ENCODE data around the gene IPCEF1. TPM values are rescaled to one million over a fixed set of nuclear protein-coding genes. Genes with fewer than 3 reads are reported as not detected.
A peak's percentile ranks its signal among the peaks of the same experiment; 100 is the strongest.

IPCEF1 gene
- not detected in 2 replicates for total RNA-seq (2014; rRNA removed; shearing (Covaris generic))
- polyA plus RNA-seq (2015; cell fraction: cytosol; rRNA removed), result 0.08 TPM in 1 of 2 replicates, not detected in the other
- 0.01 TPM in 1 of 2 replicates, not detected in the other for polyA plus RNA-seq (2015; cell fraction: nucleus; rRNA removed)

- no peak for DNase-seq (ENCODE audit: low read depth)
Measured at GRCh38 chr6:154356690-154357089, at the start of gene IPCEF1. IPCEF1 (minus strand) TSS chr6:154356803; CDS start chr6:154265947, 90,856 bp downstream.

- no peak for DNase-seq (ENCODE audit: low read depth)
Measured at GRCh38 chr6:154406301-154406700, 49.7 kb upstream of the IPCEF1 start.

GRCh38 chr6:154404791-154405400 is 48.3 kb upstream of the IPCEF1 start:
- DNase-seq (ENCODE audit: low read depth), result peak; percentile 52

GRCh38 chr6:154403788-154404187 is 47.2 kb upstream of the IPCEF1 start:
- peak; percentile 72 for DNase-seq (ENCODE audit: low read depth)

GRCh38 chr6:154402081-154402780 is 45.6 kb upstream of the IPCEF1 start:
- DNase-seq (ENCODE audit: low read depth), result no peak

- peak; percentile 76 for DNase-seq (ENCODE audit: low read depth)
Measured at GRCh38 chr6:154399097-154399496, 42.5 kb upstream of the IPCEF1 start.

GRCh38 chr6:154397491-154398195 is 41.0 kb upstream of the IPCEF1 start:
- no peak for DNase-seq (ENCODE audit: low read depth)

- DNase-seq (ENCODE audit: low read depth), result no peak
Measured at GRCh38 chr6:154395878-154396277, 39.3 kb upstream of the IPCEF1 start.

- DNase-seq (ENCODE audit: low read depth), result no peak
Measured at GRCh38 chr6:154395316-154395715, 38.7 kb upstream of the IPCEF1 start.

GRCh38 chr6:154394571-154394970 is 38.0 kb upstream of the IPCEF1 start:
- DNase-seq (ENCODE audit: low read depth), result no peak

- DNase-seq (ENCODE audit: low read depth), result no peak
Measured at GRCh38 chr6:154390034-154390433, 33.4 kb upstream of the IPCEF1 start.

GRCh38 chr6:154388803-154389202 is 32.2 kb upstream of the IPCEF1 start:
- no peak for DNase-seq (ENCODE audit: low read depth)

GRCh38 chr6:154386848-154387717 is 30.5 kb upstream of the IPCEF1 start:
- DNase-seq (ENCODE audit: low read depth), result peak; percentile 78

GRCh38 chr6:154384191-154384590 is 27.6 kb upstream of the IPCEF1 start:
- no peak for DNase-seq (ENCODE audit: low read depth)

GRCh38 chr6:154383273-154383672 is 26.7 kb upstream of the IPCEF1 start:
- no peak for DNase-seq (ENCODE audit: low read depth)

- no peak for DNase-seq (ENCODE audit: low read depth)
Measured at GRCh38 chr6:154382740-154383139, 26.1 kb upstream of the IPCEF1 start.

- no peak for DNase-seq (ENCODE audit: low read depth)
Measured at GRCh38 chr6:154381548-154381947, 24.9 kb upstream of the IPCEF1 start.

- no peak for DNase-seq (ENCODE audit: low read depth)
Measured at GRCh38 chr6:154380741-154381140, 24.1 kb upstream of the IPCEF1 start.

- DNase-seq (ENCODE audit: low read depth), result no peak
Measured at GRCh38 chr6:154379585-154379984, 23.0 kb upstream of the IPCEF1 start.

GRCh38 chr6:154378518-154378917 is 21.9 kb upstream of the IPCEF1 start:
- DNase-seq (ENCODE audit: low read depth), result no peak

GRCh38 chr6:154377726-154378125 is 21.1 kb upstream of the IPCEF1 start:
- no peak for DNase-seq (ENCODE audit: low read depth)

All from HT1080 (cell line).